ENCODE measurements around the gene FPGS. TPM values are rescaled to one million over a fixed set of nuclear protein-coding genes. Genes with fewer than 3 reads are reported as not detected.
"Not testable (repeated sequence)": the region's sequence is repeated elsewhere in the genome, so short reads cannot be mapped to it uniquely, and the experiment has no call there.

The FPGS gene
- total and polyA plus RNA-seq, 3 donors from 2014 or later, result 37.9 to 105 (median 99.3) TPM

DNA sequence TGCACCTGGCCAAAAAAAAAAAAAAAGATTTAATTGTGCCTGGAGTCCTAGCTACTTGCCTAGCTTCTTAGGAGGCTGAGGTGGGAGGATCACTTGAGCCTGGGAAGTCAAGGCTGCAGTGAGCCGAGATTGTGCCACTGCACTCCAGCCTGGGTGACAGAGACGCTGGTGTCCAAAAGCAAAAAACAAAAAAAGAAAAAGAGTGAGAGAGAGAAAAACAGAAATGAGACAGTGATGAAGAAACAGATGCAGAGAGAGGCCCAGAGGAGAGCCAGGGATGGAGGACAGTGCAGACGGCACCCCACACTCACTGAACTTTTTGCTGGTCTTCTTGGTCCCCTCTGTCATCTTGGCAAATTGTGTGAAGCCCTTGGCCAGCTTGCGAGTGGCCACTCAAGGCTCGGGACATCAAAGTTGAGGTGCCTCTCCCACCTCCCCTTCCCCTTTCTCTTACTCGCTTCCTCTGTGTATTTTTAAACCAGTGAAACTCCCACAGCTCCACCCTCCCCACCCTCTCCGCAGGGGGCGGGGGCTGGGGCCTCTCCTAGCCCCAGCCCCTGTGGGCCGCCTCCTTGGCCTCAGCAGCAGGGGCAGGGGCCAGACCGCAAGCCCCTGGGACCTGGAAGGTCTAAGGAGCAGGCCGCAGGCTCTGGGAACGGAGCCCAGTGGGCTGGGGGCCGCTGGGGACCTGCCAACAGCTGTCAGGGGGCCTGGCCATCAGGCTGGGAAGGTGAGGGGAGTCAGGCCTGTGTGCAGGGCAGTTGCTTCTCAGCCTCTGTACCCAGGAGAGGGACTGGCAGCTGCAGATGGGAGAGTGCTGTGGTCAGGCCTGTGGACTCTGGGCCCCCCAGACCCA lies 24.2 kb upstream of the FPGS start, which contains the start of gene SH2D3C:
Gene SH2D3C (minus strand): TSS at position 387 of the 856 bp plus-strand sequence. CDS start 39 bp downstream, at position 348.
- intact Hi-C loops (cut with DNase I; ENCODE audit: low total_unique reads), result no loop called here

DNA sequence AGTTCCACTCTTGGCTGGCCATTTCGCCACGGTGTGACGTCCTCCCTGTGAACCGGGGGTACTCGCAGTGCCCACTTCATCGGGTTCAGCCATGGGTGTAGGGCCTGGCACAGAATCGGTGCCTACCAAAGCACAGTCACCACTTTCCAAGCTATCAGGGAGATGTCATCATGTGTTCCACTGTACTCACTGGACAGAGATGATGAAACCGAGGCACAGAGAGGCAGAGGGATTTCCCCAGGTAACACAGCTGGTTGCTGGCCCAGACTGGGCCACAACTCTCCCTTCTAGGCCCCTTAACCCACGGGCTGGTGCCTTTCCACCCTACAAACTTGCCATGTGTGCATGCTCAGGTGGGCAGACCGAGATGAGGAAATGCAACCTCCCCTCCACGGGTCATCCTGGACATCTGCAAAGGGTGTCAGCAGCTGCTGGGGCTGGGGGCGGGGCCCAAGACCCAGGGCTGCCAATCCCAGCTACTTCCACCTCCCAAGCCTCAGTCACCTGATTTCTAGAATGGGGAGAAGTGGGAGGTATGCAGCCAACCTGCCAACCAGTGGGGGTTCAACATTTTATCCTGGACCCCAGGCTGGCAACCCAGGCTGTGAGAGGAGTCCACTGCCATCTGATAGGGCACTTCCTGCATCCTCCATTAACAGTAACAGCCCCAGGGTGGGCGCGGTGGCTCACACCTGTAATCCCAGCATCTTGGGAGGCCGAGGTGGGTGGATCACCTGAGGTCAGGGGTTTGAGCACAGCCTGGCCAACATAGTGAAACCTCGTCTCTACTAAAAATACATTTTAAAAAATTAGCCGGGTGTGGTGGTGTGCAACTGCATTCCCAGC lies 23.3 kb upstream of the FPGS start:
- WGBS, 2 donors, result 76 to 84% methylated on average over 16 to 17 of the region's 17 CpGs
- Histone ChIP-seq H3K4me3 (no peak overlapping the region), H3K4me1 (peaks cover 11% of the 10 kb centered on the region), H3K36me3 (ENCODE audit: low read depth, missing control alignments) (no peaks in the 10 kb centered on the region), H3K27ac (peak overlapping the region in 1 of 2 donors; percentile 18), H3K9me3 (no peaks in the 10 kb centered on the region), H3K27me3 (no peaks in the 10 kb centered on the region)
- DNase-seq, result no peak
- TF ChIP-seq POLR2A (IDR thresholded peaks at IDR 0.05), result no peak
- no peak for TF ChIP-seq CTCF (IDR thresholded peaks at IDR 0.05)
- intact Hi-C loops (cut with DNase I; ENCODE audit: low total_unique reads), result no loop called here

More for the DNA sequence above, 24.2 kb upstream of the FPGS start, which contains the start of gene SH2D3C:
- no peaks in the 10 kb centered on the region for H3K9me3 ChIP-seq
- no peak for TF ChIP-seq CTCF (IDR thresholded peaks at IDR 0.05)
- no peak for TF ChIP-seq POLR2A (IDR thresholded peaks at IDR 0.05)
- H3K4me3 ChIP-seq, result no peak within 1 kb of the TSS
- peaks cover 4% of the 10 kb centered on the region for H3K4me1 ChIP-seq
- H3K36me3 ChIP-seq (ENCODE audit: low read depth, missing control alignments), result no peaks in the 10 kb centered on the region
- H3K27ac ChIP-seq, result peak within 1 kb of the TSS in 1 of 2 donors; percentile 18
- no peaks in the 10 kb centered on the region for H3K27me3 ChIP-seq
- no peak for DNase-seq
- WGBS, 2 donors, result 54 to 55% methylated on average over 9 to 13 of the region's 13 CpGs

DNA sequence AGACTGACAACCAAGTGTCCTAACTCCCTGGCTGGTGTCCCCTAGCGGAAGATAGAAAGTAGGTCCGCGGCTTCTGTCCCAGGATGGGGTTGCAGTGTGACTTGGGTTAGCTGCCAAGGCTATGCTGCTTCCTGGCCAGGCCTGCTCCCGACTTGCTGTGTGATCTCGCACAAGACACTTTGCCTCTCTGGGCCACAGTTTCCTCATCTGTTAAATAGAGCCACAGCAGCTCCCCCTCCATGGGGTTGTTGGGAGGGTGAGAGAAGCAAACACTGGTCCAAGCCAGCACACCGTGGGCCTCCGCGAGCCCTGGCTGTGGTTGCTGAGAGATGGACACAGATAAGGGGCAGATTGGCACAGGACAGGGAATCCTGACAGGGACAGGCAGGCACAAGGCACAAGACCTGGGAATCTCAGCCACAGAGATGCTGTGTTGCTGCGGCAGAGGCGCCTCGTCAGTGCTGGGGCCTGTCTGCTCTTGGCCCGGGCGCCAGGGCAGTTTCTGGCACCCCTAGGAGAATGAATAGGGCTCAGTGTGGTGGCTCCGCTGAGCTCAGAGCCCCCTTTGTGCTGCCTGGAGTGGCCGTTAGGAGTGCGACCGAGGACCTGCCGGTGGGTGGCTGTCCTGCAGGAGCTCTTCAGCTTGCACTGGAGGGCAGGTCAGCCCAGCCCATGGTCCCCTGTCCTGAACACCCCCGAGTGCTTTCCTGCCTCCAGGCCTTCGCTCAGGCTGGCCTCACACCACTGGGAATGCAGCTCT lies 22.4 kb upstream of the FPGS start:
- Histone ChIP-seq H3K36me3 (ENCODE audit: low read depth, missing control alignments) (no peaks in the 10 kb centered on the region), H3K27ac (no peak overlapping the region), H3K4me1 (peaks cover 15% of the 10 kb centered on the region), H3K9me3 (no peaks in the 10 kb centered on the region), H3K4me3 (no peak overlapping the region), H3K27me3 (no peaks in the 10 kb centered on the region)
- WGBS, 2 donors, result 82 to 83% methylated on average over 11 to 20 of the region's 20 CpGs
- intact Hi-C loops (cut with DNase I; ENCODE audit: low total_unique reads), result loop anchor here (5.0 to 10.0 kb wide), 2 partner anchors 43 to 84 kb away; partner anchors contain the start of gene TOR2A
- no peak for TF ChIP-seq POLR2A (IDR thresholded peaks at IDR 0.05)
- TF ChIP-seq CTCF (IDR thresholded peaks at IDR 0.05), result no peak
- DNase-seq, result no peak

DNA sequence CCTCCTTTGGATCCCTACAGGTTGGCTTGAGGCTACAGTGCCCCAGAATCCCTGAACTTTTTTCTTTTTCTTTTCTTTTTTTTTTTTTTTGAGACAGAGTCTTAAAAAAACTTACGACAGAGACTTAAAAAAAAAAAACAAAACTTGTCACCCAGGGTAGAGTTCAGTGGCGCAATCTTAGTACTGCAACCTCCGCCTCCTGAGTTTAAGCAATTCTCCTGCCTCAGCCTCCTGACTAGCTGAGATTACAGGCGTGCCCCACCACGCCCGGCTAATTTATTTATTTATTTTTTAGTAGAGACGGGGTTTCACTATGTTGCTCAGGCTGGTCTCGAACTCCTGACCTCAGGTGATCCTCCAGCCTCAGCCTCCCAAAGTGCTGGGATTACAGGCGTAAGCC lies 21.8 kb upstream of the FPGS start:
- H3K36me3 ChIP-seq (ENCODE audit: low read depth, missing control alignments); H3K27me3 ChIP-seq; DNase-seq; H3K27ac ChIP-seq; H3K4me3 ChIP-seq; H3K9me3 ChIP-seq: not testable (repeated sequence)
- intact Hi-C loops (cut with DNase I; ENCODE audit: low total_unique reads), result loop anchor here (5.0 to 10.0 kb wide), 2 partner anchors 44 to 84 kb away; partner anchors contain the start of gene TOR2A
- TF ChIP-seq CTCF (IDR thresholded peaks at IDR 0.05), result peak in 1 of 3 experiments; percentile 14
- WGBS, 2 donors, result 91 to 93% methylated on average over 9 of the region's 9 CpGs
- H3K4me1 ChIP-seq, result peaks cover 15% of the 10 kb centered on the region

All from testis (tissue), 3 donors.